GM19372 (cell line): Measurements from ENCODE around the gene JAK2.
"Not testable (repeated sequence)": the region's sequence is repeated elsewhere in the genome, so short reads cannot be mapped to it uniquely, and the experiment has no call there.

Experiments used
- ATAC-seq: cut with Tn5 transposase; IDR thresholded peaks from one replicate; pipeline ENCODE4 v1.9.1; 2021; ENCODE audit warnings: mild to moderate bottlenecking, low read depth, moderate library complexity; ENCODE audit not compliant: unreplicated experiment

JAK2 gene

GRCh38 chr9:4984621-4985385 lies at the start of gene JAK2:
Gene JAK2, plus strand, starts transcription at chr9:4985272. Its CDS starts 36,716 bp downstream, at chr9:5021988.
- peak; percentile 67 for ATAC-seq

GRCh38 chr9:4936277-4936676 lies 48.8 kb upstream of the JAK2 start:
- ATAC-seq = no peak

GRCh38 chr9:4936823-4937222 lies 48.2 kb upstream of the JAK2 start:
- peak; percentile 53 for ATAC-seq

GRCh38 chr9:4937446-4937845 lies 47.6 kb upstream of the JAK2 start:
- ATAC-seq = no peak

- no peak for ATAC-seq
Observed at GRCh38 chr9:4938496-4938895, 46.6 kb upstream of the JAK2 start.

- ATAC-seq = peak; percentile 67
Observed at GRCh38 chr9:4939118-4939561, 45.9 kb upstream of the JAK2 start.

- not testable (repeated sequence) for ATAC-seq
Observed at GRCh38 chr9:4942042-4942691, 42.9 kb upstream of the JAK2 start.

GRCh38 chr9:4943346-4943745 lies 41.7 kb upstream of the JAK2 start:
- no peak for ATAC-seq

- not testable (repeated sequence) for ATAC-seq
Observed at GRCh38 chr9:4944431-4945211, 40.5 kb upstream of the JAK2 start.

- no peak for ATAC-seq
Observed at GRCh38 chr9:4946937-4947336, 38.1 kb upstream of the JAK2 start.

- ATAC-seq = no peak
Observed at GRCh38 chr9:4955836-4956235, 29.2 kb upstream of the JAK2 start.

- no peak for ATAC-seq
Observed at GRCh38 chr9:4959031-4959430, 26.0 kb upstream of the JAK2 start.

GRCh38 chr9:4962085-4962484 lies 23.0 kb upstream of the JAK2 start:
- ATAC-seq = no peak

GRCh38 chr9:4964540-4964939 lies 20.5 kb upstream of the JAK2 start:
- ATAC-seq = no peak

GRCh38 chr9:4965174-4965821 lies 19.8 kb upstream of the JAK2 start:
- no peak for ATAC-seq

GRCh38 chr9:4967523-4967922 lies 17.5 kb upstream of the JAK2 start:
- no peak for ATAC-seq

- ATAC-seq = no peak
Observed at GRCh38 chr9:4969130-4969529, 15.9 kb upstream of the JAK2 start.

GRCh38 chr9:4970970-4971641 lies 14.0 kb upstream of the JAK2 start:
- ATAC-seq = peak; percentile 58

GRCh38 chr9:4973246-4973645 lies 11.8 kb upstream of the JAK2 start:
- no peak for ATAC-seq

GRCh38 chr9:4973902-4974301 lies 11.2 kb upstream of the JAK2 start:
- ATAC-seq = no peak
